ENCODE results near the gene GBE1.
A peak's percentile ranks its signal among the peaks of the same experiment; 100 is the strongest.
"Not testable (repeated sequence)": the region's sequence is repeated elsewhere in the genome, so short reads cannot be mapped to it uniquely, and the experiment has no call there.

Gene GBE1

GRCh38 chr3:81788044-81788443 is 26.6 kb upstream of the GBE1 start:
- no peak for TF ChIP-seq CTCF (IDR thresholded peaks at IDR 0.05; ENCODE audit: low read depth, low read length)
- DNase-seq (ENCODE audit: extremely low read depth, low read depth) = no peak

GRCh38 chr3:81782585-81782984 is 21.1 kb upstream of the GBE1 start:
- no peak for DNase-seq (ENCODE audit: extremely low read depth, low read depth)
- TF ChIP-seq CTCF (IDR thresholded peaks at IDR 0.05; ENCODE audit: low read depth, low read length) = no peak

DNA sequence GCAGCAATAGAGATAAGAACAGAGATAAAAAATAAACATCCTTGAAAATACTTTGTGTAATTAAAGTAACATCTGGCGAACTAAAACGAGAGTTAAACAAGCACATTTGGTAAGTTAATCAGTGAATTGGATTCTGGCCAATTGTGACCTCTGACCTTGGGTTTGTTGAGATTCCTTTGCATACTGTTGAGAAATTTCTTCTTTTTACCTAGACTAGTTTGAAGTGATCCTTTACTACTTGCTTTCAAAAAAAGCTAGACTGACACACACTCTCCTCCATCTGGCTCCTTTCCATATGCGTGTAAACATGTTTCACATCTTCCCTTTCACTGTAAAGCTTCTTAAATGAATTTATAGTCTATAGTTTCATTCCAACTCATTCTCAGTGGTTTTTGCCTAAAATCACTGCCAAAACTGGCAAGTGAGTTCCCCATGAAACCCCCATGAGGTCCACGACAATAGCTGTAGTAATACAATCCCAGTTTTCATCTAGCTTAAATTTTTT is 17.3 kb upstream of the GBE1 start:
- TF ChIP-seq CTCF (IDR thresholded peaks at IDR 0.05; ENCODE audit: low read depth, low read length) = no peak
- DNase-seq (ENCODE audit: extremely low read depth, low read depth) = peak; percentile 70

DNA sequence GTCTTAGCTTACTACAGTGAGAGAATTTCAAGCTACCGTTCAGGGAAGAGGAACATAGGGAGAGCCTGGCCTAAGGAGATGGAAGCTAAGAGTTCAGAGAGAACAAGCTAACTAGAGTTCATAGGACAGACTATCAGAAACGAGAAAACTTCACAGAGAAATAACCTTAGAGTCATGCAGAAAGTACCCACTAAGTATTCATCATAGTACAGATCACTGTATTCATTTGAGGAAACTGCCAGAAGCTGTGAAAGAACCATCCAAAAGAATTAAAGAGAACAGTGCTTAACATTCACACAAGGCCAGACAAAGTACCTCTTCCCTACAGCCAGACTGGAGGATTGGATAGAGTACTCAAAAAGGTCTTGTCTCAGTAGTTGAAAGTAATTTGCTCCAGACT is 15.2 kb upstream of the GBE1 start:
- DNase-seq (ENCODE audit: extremely low read depth, low read depth) = no peak
- TF ChIP-seq CTCF (IDR thresholded peaks at IDR 0.05; ENCODE audit: low read depth, low read length) = no peak

GRCh38 chr3:81770710-81771109 is 9.3 kb upstream of the GBE1 start:
- DNase-seq (ENCODE audit: extremely low read depth, low read depth) = no peak
- TF ChIP-seq CTCF (IDR thresholded peaks at IDR 0.05; ENCODE audit: low read depth, low read length) = no peak

- no peak for DNase-seq (ENCODE audit: extremely low read depth, low read depth)
- no peak for TF ChIP-seq CTCF (IDR thresholded peaks at IDR 0.05; ENCODE audit: low read depth, low read length)
These were observed 7.9 kb upstream of the GBE1 start for GRCh38 chr3:81769299-81769698.

GRCh38 chr3:81767250-81767859 is 5.9 kb upstream of the GBE1 start:
- DNase-seq (ENCODE audit: extremely low read depth, low read depth) = not testable (repeated sequence)

- TF ChIP-seq CTCF (IDR thresholded peaks at IDR 0.05; ENCODE audit: low read depth, low read length) = no peak
- DNase-seq (ENCODE audit: extremely low read depth, low read depth) = no peak
These were observed 4.0 kb upstream of the GBE1 start for GRCh38 chr3:81765400-81765799.
